OCI-LY1 (cell line): Measurements from ENCODE around the gene SGK2.

Source experiments
- H2AFZ ChIP-seq: fragments of 200-600 bp; sonication (generic), shearing (Covaris generic); 2 replicates; pipeline ENCODE4 v1.6.0; 2014; ENCODE audit warnings: antibody characterized with exemption, mild to moderate bottlenecking, low read length
- H3F3A ChIP-seq: fragments of 200-600 bp; sonication (generic), shearing (Covaris generic); 2 replicates; pipeline ENCODE4 v1.6.0; 2014; ENCODE audit warnings: mild to moderate bottlenecking, antibody characterized with exemption, low read length, moderate library complexity; ENCODE audit not compliant: insufficient read depth
- H3K27ac ChIP-seq: fragments of 200-600 bp; sonication (generic); 2 replicates; pipeline ENCODE4 v1.5.1; 2014; ENCODE audit warnings: low read length, mixed run types, mild to moderate bottlenecking, low read depth; ENCODE audit not compliant: poor library complexity, severe bottlenecking
- H3K27me3 ChIP-seq: fragments of 200-600 bp; sonication (generic); 2 replicates; pipeline ENCODE4 v1.6.0; 2014; ENCODE audit warnings: antibody characterized with exemption, mild to moderate bottlenecking, low read length, moderate library complexity; ENCODE audit not compliant: insufficient read depth
- H3K36me3 ChIP-seq: fragments of 200-600 bp; sonication (generic); 2 replicates; pipeline ENCODE4 v1.6.1; 2014; ENCODE audit warnings: mild to moderate bottlenecking, antibody characterized with exemption, low read length, moderate library complexity, mixed read lengths; ENCODE audit not compliant: insufficient read depth
- H3K4me1 ChIP-seq: fragments of 200-600 bp; sonication (generic); 2 replicates; pipeline ENCODE4 v1.5.1; 2014; ENCODE audit warnings: mild to moderate bottlenecking, low read length, moderate library complexity; ENCODE audit not compliant: insufficient read depth, severe bottlenecking
- H3K4me2 ChIP-seq: fragments of 200-600 bp; sonication (generic), shearing (Covaris generic); 2 replicates; pipeline ENCODE4 v1.6.1; 2014; ENCODE audit warnings: low read length
- H3K4me3 ChIP-seq: fragments of 200-600 bp; sonication (generic); 2 replicates; pipeline ENCODE4 v1.5.1; 2014; ENCODE audit warnings: low read length, low read depth, mild to moderate bottlenecking, mixed read lengths; ENCODE audit not compliant: poor library complexity, severe bottlenecking
- H3K79me2 ChIP-seq: fragments of 200-600 bp; shearing (Covaris generic); 2 replicates; pipeline ENCODE4 v1.6.1; 2016; ENCODE audit warnings: mixed run types, low read length, mixed read lengths; ENCODE audit not compliant: insufficient read depth
- H3K9ac ChIP-seq: fragments of 200-600 bp; sonication (generic), shearing (Covaris generic); 2 replicates; pipeline ENCODE4 v1.6.1; 2014; ENCODE audit warnings: mild to moderate bottlenecking, low read length, mixed read lengths
- H3K9me2 ChIP-seq: fragments of 200-600 bp; sonication (generic), shearing (Covaris generic); 2 replicates; pipeline ENCODE4 v1.6.1; 2014; ENCODE audit warnings: low read depth, mild to moderate bottlenecking, low read length, mixed read lengths
- H3K9me3 ChIP-seq: fragments of 200-600 bp; shearing (Covaris generic); 2 replicates; pipeline ENCODE4 v1.6.1; 2014; ENCODE audit warnings: low read length, mixed read lengths
- H4K20me1 ChIP-seq: fragments of 200-600 bp; sonication (generic), shearing (Covaris generic); 2 replicates; pipeline ENCODE4 v1.6.0; 2016; ENCODE audit warnings: mild to moderate bottlenecking, low read length; ENCODE audit not compliant: insufficient read depth
- CTCF ChIP-seq: fragments of 200-600 bp; sonication (generic), shearing (Covaris generic); IDR thresholded peaks from 2 replicates; pipeline ENCODE4 v1.5.1; 2017; ENCODE audit warnings: mild to moderate bottlenecking, antibody characterized with exemption, low read length, moderate library complexity, mixed read lengths
- EZH2 ChIP-seq: fragments of 200-600 bp; sonication (generic), shearing (Covaris generic); IDR thresholded peaks from 2 replicates; pipeline ENCODE4 v1.8.0; 2017; ENCODE audit warnings: borderline replicate concordance, mixed run types, mild to moderate bottlenecking, antibody characterized with exemption, low read length, moderate library complexity, mixed read lengths

Gene SGK2

DNA sequence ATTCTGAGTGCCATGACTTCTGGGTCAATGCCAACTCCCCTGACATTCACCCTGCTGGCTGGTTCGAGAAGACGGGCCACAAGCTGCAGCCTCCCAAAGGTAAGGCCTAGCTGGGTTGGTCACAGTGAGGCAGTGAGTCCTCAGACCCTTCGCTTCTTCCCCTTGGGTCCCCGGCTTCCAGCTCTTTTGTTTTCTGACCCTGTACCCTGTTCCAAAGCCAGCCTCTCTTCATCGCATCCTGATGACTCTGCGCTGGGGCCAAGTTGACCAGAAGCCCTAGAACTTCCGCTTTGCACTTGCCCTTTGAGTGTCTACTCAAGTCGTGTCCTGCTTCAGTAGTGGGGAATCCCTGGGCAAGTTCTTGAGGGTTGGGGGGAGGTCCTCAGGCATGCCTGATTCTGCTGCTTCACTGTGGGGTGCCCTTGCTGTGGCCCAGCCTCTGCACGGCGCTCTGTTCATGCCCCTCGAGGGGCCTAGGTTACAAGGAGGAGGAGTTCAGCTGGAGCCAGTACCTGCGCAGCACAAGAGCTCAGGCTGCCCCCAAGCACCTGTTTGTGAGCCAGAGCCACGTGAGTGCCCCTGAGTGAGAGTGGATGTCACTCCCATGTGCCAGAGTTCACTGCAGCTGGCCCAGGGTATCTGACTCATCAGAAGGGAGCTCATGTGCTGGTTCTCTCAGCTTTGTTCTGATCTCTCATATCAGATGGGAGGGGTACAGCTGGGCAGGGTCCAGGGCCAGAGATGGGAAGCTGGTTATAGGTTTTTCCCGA lies 28.3 kb upstream of the SGK2 start:
- TF ChIP-seq EZH2 (no peak), CTCF (no peak)
- Histone ChIP-seq H3K27me3 (no peaks in the 10 kb centered on the region), H3K9me3 (no peaks in the 10 kb centered on the region), H3K4me3 (no peak overlapping the region), H3K4me1 (no peaks in the 10 kb centered on the region), H3F3A (no peaks in the 10 kb centered on the region), H3K4me2 (no peak overlapping the region), H4K20me1 (no peaks in the 10 kb centered on the region), H3K36me3 (0 out of 2 replicates have a peak, but pooled peaks cover 3% of the 10 kb centered on the region), H2AFZ (no peak overlapping the region), H3K79me2 (no peaks in the 10 kb centered on the region), H3K9ac (no peak overlapping the region), H3K9me2 (no peaks in the 10 kb centered on the region), H3K27ac (no peak overlapping the region)

- Histone ChIP-seq H4K20me1 (no peaks in the 10 kb centered on the region), H2AFZ (no peak overlapping the region), H3K4me2 (no peak overlapping the region), H3K4me1 (no peaks in the 10 kb centered on the region), H3K9me2 (no peaks in the 10 kb centered on the region), H3F3A (no peaks in the 10 kb centered on the region), H3K36me3 (0 out of 2 replicates have a peak, but pooled peaks cover 3% of the 10 kb centered on the region), H3K27ac (no peak overlapping the region), H3K9ac (no peak overlapping the region), H3K9me3 (no peaks in the 10 kb centered on the region), H3K79me2 (no peaks in the 10 kb centered on the region), H3K27me3 (no peaks in the 10 kb centered on the region), H3K4me3 (no peak overlapping the region)
- no peak for TF ChIP-seq CTCF
- no peak for TF ChIP-seq EZH2
These were observed 27.8 kb upstream of the SGK2 start for GRCh38 chr20:43531091-43531443.

DNA sequence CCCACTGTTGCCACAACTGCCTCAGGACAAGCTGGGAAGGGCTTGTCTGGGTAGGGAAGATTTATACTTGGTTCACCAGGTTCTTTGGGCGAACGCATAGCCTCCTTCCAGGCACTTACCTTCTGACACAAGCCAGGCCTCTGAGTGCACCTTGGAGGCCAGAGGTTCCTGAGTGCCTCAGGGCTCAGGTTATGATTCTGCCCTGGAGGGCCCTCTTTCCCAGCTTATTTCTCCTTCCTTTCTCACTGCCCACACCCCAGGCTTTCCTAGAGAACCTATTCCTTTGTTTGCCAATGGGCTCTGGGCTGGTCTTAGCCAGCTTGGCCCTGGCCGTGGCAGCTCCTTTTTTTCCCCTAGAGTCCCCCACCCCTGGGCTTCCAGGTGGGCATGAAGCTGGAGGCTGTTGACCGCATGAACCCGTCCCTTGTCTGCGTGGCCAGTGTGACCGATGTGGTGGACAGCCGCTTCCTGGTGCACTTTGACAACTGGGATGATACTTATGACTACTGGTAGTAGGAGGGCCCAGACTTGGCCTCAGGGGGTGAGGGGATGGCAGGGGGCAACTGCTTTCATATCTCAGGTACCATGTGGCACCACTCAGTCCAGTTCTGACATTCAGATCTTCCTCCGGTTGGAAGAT lies 26.3 kb upstream of the SGK2 start:
- H3K36me3 ChIP-seq = 0 out of 2 replicates have a peak, but pooled peaks cover 3% of the 10 kb centered on the region
- no peak overlapping the region for H3K9ac ChIP-seq
- H3K27ac ChIP-seq = no peak overlapping the region
- no peaks in the 10 kb centered on the region for H3K27me3 ChIP-seq
- H3K4me2 ChIP-seq = no peak overlapping the region
- no peaks in the 10 kb centered on the region for H3K9me2 ChIP-seq
- H3K4me1 ChIP-seq = no peaks in the 10 kb centered on the region
- H3K4me3 ChIP-seq = no peak overlapping the region
- no peak overlapping the region for H2AFZ ChIP-seq
- H3K79me2 ChIP-seq = no peaks in the 10 kb centered on the region
- no peaks in the 10 kb centered on the region for H4K20me1 ChIP-seq
- H3K9me3 ChIP-seq = no peaks in the 10 kb centered on the region
- TF ChIP-seq CTCF (no peak), EZH2 (no peak)
- no peaks in the 10 kb centered on the region for H3F3A ChIP-seq
